Measurements from ENCODE around the gene NAE1.

DNA sequence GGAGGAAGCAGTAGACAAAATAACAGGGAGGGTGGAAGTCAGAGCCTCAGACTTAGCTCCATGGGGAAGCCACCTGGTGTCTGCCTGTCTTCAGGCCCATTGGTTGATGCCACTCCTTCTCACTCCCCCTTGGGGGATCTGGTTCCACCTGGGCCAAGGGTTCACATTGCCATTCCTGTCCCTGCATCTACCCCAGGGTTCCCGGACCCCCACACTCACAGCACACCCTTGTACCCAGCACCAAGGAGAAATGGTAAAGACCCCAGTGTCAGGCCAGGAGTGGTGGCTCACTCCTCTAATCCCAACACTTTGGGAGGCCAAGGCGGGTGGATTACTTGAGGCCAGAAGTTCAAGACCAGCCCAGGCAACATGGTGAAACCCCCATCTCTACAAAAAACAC is 12.4 kb upstream of the NAE1 start:
- TF ChIP-seq, protein P1, sequence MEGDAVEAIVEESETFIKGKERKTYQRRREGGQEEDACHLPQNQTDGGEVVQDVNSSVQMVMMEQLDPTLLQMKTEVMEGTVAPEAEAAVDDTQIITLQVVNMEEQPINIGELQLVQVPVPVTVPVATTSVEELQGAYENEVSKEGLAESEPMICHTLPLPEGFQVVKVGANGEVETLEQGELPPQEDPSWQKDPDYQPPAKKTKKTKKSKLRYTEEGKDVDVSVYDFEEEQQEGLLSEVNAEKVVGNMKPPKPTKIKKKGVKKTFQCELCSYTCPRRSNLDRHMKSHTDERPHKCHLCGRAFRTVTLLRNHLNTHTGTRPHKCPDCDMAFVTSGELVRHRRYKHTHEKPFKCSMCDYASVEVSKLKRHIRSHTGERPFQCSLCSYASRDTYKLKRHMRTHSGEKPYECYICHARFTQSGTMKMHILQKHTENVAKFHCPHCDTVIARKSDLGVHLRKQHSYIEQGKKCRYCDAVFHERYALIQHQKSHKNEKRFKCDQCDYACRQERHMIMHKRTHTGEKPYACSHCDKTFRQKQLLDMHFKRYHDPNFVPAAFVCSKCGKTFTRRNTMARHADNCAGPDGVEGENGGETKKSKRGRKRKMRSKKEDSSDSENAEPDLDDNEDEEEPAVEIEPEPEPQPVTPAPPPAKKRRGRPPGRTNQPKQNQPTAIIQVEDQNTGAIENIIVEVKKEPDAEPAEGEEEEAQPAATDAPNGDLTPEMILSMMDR (conservative IDR thresholded peaks at IDR 0.05 in 1 of 2, IDR thresholded peaks at IDR 0.05 in 1 of 2; ENCODE audit: low read depth in 1 of 2, low read length in 2 of 2) = no peak
- no peak for TF ChIP-seq EZH2 (IDR thresholded peaks at IDR 0.05; ENCODE audit: low read length, missing control alignments)
